H1 (cell line): ENCODE results near the gene MTFR2.

Source experiments
- CTCF ChIP-seq, 3 experiments: IDR thresholded peaks; 1 replicate in 2 of 3; 2 replicates in 1 of 3; pipeline versions ENCODE4 v1.5.1 to v1.6.1; 2011; ENCODE audit warnings: low read length in 3 of 3, mild to moderate bottlenecking in 3 of 3, inconsistent platforms in 2 of 3, low read depth in 1 of 3, moderate library complexity in 1 of 3; ENCODE audit not compliant: insufficient read depth in 1 of 3; ENCODE audit errors: control extremely low read depth in 1 of 3
- POLR2AphosphoS5 ChIP-seq: IDR thresholded peaks from 2 replicates; pipeline ENCODE4 v1.6.1; 2011; ENCODE audit warnings: low read depth, low read length
- RAD21 ChIP-seq, 2 experiments: IDR thresholded peaks in 1 of 2; conservative IDR thresholded peaks in 1 of 2; 2 replicates each; pipeline ENCODE4 v1.6.1; 2011; ENCODE audit warnings: low read depth in 2 of 2, low read length in 2 of 2, improper control_type of control experiment in 1 of 2, inconsistent platforms in 1 of 2, mild to moderate bottlenecking in 1 of 2, moderate library complexity in 1 of 2
- TAF1 ChIP-seq: IDR thresholded peaks from 2 replicates; pipeline ENCODE4 v1.6.1; 2011; ENCODE audit warnings: mild to moderate bottlenecking, low read depth, low read length

DNA sequence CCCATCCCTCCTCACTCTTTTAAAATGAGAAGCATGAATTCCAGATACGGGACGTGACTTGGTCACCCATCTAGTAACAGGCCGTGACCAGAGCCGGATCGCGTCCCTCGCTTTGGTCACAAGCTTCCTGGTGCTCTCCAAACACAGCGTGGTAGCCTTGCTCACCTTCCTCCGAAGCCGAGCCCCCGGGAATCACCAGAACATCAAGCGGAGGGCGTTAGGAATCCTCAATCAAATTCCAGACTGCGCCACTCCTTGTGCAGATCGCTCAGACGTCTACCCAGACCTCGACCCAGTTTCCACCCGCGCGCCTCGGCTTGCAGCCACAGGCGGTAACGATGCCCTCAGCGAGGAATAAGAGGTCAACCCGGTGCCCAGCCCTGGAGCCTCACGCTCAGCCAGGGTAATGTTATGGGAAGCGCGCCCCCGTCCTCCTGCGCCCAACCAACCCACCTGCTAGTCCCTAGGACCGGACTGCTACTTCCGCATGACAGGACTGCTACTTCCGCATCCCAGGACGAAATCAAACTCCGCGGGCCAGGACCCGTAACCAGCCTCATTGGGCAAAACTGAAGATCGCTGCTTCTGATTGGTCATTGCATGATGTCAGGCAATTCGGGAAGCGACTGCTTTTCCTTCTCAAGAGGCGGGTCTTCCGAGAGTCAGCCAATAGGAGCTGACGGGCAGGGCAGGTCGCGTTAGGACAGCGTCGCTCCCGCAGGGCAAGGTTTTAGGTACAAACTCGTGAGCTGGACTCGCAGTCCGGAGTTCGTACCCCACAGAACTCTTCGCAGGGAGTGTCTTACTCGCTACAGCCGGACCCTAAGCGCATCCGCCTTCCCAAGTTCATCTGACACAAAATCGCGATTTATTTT, at the start of gene MTFR2:
- peak in 1 of 3 experiments; percentile 1; a peak in 1 of 4 replicates for TF ChIP-seq CTCF (IDR thresholded peaks at IDR 0.05; ENCODE audit: control extremely low read depth in 1 of 3, insufficient read depth in 1 of 3, low read depth in 1 of 3, low read length in 3 of 3)
- TF ChIP-seq POLR2AphosphoS5, result peak; percentile 40
- peak; percentile 74 for TF ChIP-seq TAF1
- no peak for TF ChIP-seq RAD21 (IDR thresholded peaks at IDR 0.05 in 1 of 2, conservative IDR thresholded peaks at IDR 0.05 in 1 of 2; ENCODE audit: low read depth in 2 of 2, low read length in 2 of 2)
